A549 (cell line): ENCODE data around the gene CHST11. TPM values are rescaled to one million over a fixed set of nuclear protein-coding genes. Genes with fewer than 3 reads are reported as not detected.

ENCODE experiments used
- ATAC-seq, 2 experiments: fragments of 200-7000 bp in 1 of 2; fragments of >200 bp in 1 of 2; cut with Nextera tagmentation in 1 of 2; cut with Tn5 transposase in 1 of 2; 3 replicates each; pipeline versions ENCODE4 v1.8.0 to v1.9.1; 2018 to 2020; ENCODE audit warnings: mild to moderate bottlenecking in 1 of 2, moderate library complexity in 1 of 2
- CTCF ChIA-PET: fragments of 300-600 bp; sonication (Branson Sonifier 250); formaldehyde crosslinking; extraction: SDS; loops from one replicate; lab custom pipeline; 2021; ENCODE audit warnings: antibody characterized with exemption, inconsistent platforms; lab: Yijun Ruan, JAX
- POLR2A ChIA-PET: fragments of 350-600 bp; formaldehyde crosslinking; extraction: SDS; loops from one replicate; lab custom pipeline; 2021; ENCODE audit warnings: antibody characterized with exemption, inconsistent platforms; lab: Yijun Ruan, JAX
- DNase-seq, 2 experiments: peaks; one replicate each; pipeline versions ENCODE4 v3.0.0 to v3.0.0-alpha.2; 2011 to 2016; ENCODE audit warnings: low read depth in 1 of 2, low spot score in 1 of 2
- FAIRE-seq: peaks from 2 replicates; lab custom pipeline; 2011; peaks lifted over from hg19 to GRCh38; lab: Jason Lieb, UNC
- H3K27ac ChIP-seq, 2 experiments: fragments of >200 bp; sonication (Bioruptor Twin); formaldehyde crosslinking; 3 replicates each; pipeline ENCODE4 v1.5.1; 2016 to 2017
- H3K4me1 ChIP-seq: fragments of >200 bp; sonication (Bioruptor Twin); formaldehyde crosslinking; 3 replicates; pipeline ENCODE4 v1.6.1; 2016
- H3K4me2 ChIP-seq: fragments of >200 bp; sonication (Bioruptor Twin); formaldehyde crosslinking; 3 replicates; pipeline ENCODE4 v1.6.1; 2016
- H3K4me3 ChIP-seq: fragments of >200 bp; sonication (Bioruptor Twin); formaldehyde crosslinking; 3 replicates; pipeline ENCODE4 v1.5.1; 2016
- H3K9me3 ChIP-seq: fragments of >200 bp; sonication (Bioruptor Twin); formaldehyde crosslinking; 3 replicates; pipeline ENCODE4 v1.6.1; 2016
- CBX2 ChIP-seq: fragments of 200-600 bp; sonication (generic); IDR thresholded peaks from 2 replicates; pipeline ENCODE4 v1.6.1; 2016; ENCODE audit warnings: low read depth, mild to moderate bottlenecking, borderline replicate concordance
- CBX8 ChIP-seq: fragments of 200-600 bp; sonication (generic); IDR thresholded peaks from 2 replicates; pipeline ENCODE4 v1.6.1; 2016
- CHD2 ChIP-seq: fragments of 150-350 bp; IDR thresholded peaks from 2 replicates; pipeline ENCODE4 v1.6.1; 2014; ENCODE audit warnings: low read length; ENCODE audit not compliant: partially characterized antibody
- EHF ChIP-seq: fragments of 250-450 bp; sonication (Bioruptor Pico); IDR thresholded peaks from 2 replicates; pipeline ENCODE4 v1.5.0; 2020; ENCODE audit warnings: mild to moderate bottlenecking
- EP300 ChIP-seq, 2 experiments: fragments of >200 bp; sonication (Bioruptor Twin); formaldehyde crosslinking; IDR thresholded peaks; 2 replicates in 1 of 2; 3 replicates in 1 of 2; pipeline ENCODE4 v1.6.1; 2016 to 2017
- ESRRA ChIP-seq: fragments of 150-350 bp; IDR thresholded peaks from 2 replicates; pipeline ENCODE4 v1.6.1; 2014; ENCODE audit warnings: mild to moderate bottlenecking, low read length, borderline replicate concordance
- FOSB ChIP-seq: fragments of 250-450 bp; sonication (Bioruptor Pico); IDR thresholded peaks from 2 replicates; pipeline ENCODE4 v1.5.0; 2020; ENCODE audit warnings: mild to moderate bottlenecking, moderate library complexity
- FOSL2 ChIP-seq, 2 experiments: fragments of 450-650 bp in 1 of 2; fragments of >200 bp in 1 of 2; sonication (Bioruptor Twin) in 1 of 2; formaldehyde crosslinking; IDR thresholded peaks; 2 replicates each; pipeline versions ENCODE4 v1.5.0 to v1.6.1; 2016 to 2020; ENCODE audit warnings: mild to moderate bottlenecking in 1 of 2, moderate library complexity in 1 of 2
- HEYL ChIP-seq: fragments of 250-450 bp; sonication (Bioruptor Pico); IDR thresholded peaks from 2 replicates; pipeline ENCODE4 v1.8.0; 2021; ENCODE audit warnings: mild to moderate bottlenecking, moderate library complexity
- HMGXB4 ChIP-seq: fragments of 250-450 bp; sonication (Bioruptor Pico); IDR thresholded peaks from 2 replicates; pipeline ENCODE4 v1.5.0; 2021; ENCODE audit warnings: mild to moderate bottlenecking, moderate library complexity, borderline replicate concordance
- HOXB13 ChIP-seq: fragments of 250-450 bp; sonication (Bioruptor Pico); IDR thresholded peaks from 2 replicates; pipeline ENCODE4 v1.5.0; 2020; ENCODE audit warnings: low read depth, mild to moderate bottlenecking, moderate library complexity
- KDM5A ChIP-seq: fragments of 200-600 bp; sonication (generic); IDR thresholded peaks from 2 replicates; pipeline ENCODE4 v1.6.1; 2016; ENCODE audit warnings: antibody characterized with exemption, mild to moderate bottlenecking
- MYC ChIP-seq: IDR thresholded peaks from 2 replicates; pipeline ENCODE4 v1.6.1; 2012; ENCODE audit warnings: mild to moderate bottlenecking, inconsistent platforms, low read length, improper control_type of control experiment, borderline replicate concordance
- RAD21 ChIP-seq, 2 experiments: fragments of >200 bp in 1 of 2; sonication (Bioruptor Twin) in 1 of 2; formaldehyde crosslinking in 1 of 2; IDR thresholded peaks in 1 of 2; conservative IDR thresholded peaks in 1 of 2; 2 replicates in 1 of 2; 3 replicates in 1 of 2; pipeline ENCODE4 v1.6.1; 2012 to 2018; ENCODE audit warnings: inconsistent platforms in 1 of 2
- RCOR1 ChIP-seq: fragments of 150-350 bp; IDR thresholded peaks from 2 replicates; pipeline ENCODE4 v1.6.1; 2014; ENCODE audit warnings: antibody characterized with exemption, low read length, low read depth
- REST ChIP-seq: fragments of 200-600 bp; sonication (generic); IDR thresholded peaks from 2 replicates; pipeline ENCODE4 v1.6.1; 2016; ENCODE audit warnings: antibody characterized with exemption, mild to moderate bottlenecking, moderate library complexity
- SREBF2 ChIP-seq: fragments of 450-650 bp; IDR thresholded peaks from 2 replicates; pipeline ENCODE4 v1.6.1; 2014; ENCODE audit warnings: mild to moderate bottlenecking, moderate library complexity
- TP53 ChIP-seq: fragments of 250-450 bp; sonication (Bioruptor Pico); IDR thresholded peaks from 2 replicates; pipeline ENCODE4 v1.5.0; 2021; ENCODE audit warnings: mild to moderate bottlenecking, moderate library complexity
- ZFP36 ChIP-seq: fragments of 450-650 bp; IDR thresholded peaks from 2 replicates; pipeline ENCODE4 v1.6.1; 2014; ENCODE audit warnings: borderline replicate concordance; ENCODE audit not compliant: partially characterized antibody
- WGBS: methylation state at CpG from one replicate; pipeline ENCODE4 v1.1.6; 2017; ENCODE audit errors: missing lambda C conversion rate; 5-methylcytosine and 5-hydroxymethylcytosine counted together
- polyA plus RNA-seq, 4 experiments: library from polyadenylated mRNA; depleted of rRNA in 3 of 4; stranded (reverse); fragments of >200 nt; fragmentation: RNase III in 1 of 4; extraction: RNeasy Plus Mini Kit Qiagen cat#74134 plus additional on column Dnase treatment in 1 of 4; gene quantifications; 2 replicates in 3 of 4; 3 replicates in 1 of 4; pipeline ENCODE4 v1.2.3, GENCODE V29; 2011 to 2017
- TF ChIP-seq, protein P1 (sequence below): fragments of >200 bp; sonication (Bioruptor Twin); formaldehyde crosslinking; IDR thresholded peaks from 3 replicates; pipeline ENCODE4 v1.6.1; 2016
- TF ChIP-seq, protein P2 (sequence below): IDR thresholded peaks from 2 replicates; pipeline ENCODE4 v1.6.1; 2012

Gene CHST11
- polyA plus RNA-seq, 2 of the 4 experiments (the other 2 are of a cell fraction): 19.2 to 21.8 TPM

DNA sequence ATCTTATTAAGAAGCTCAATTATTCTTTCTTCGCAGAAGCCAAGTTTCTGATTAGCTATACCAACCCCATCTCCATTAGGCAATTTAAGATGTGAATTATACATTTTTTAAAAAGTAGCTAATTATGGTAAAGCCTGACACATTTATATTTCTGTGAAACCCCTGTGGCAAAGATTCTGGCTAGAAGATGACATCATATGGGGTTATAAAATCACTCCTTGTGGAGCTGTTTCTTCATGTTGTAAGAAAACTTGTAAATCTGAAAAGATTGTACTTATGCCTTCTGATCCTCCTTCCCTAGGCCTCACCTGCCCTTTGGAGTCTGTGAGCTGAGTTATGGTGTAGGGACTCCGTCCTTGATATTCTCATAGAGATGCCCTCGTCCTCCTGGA lies 78.1 kb downstream of the CHST11 start:
- Histone ChIP-seq H3K4me1 (no peaks in the 10 kb centered on the region), H3K9me3 (no peaks in the 10 kb centered on the region), H3K27ac (no peak overlapping the region)
- ChIA-PET POLR2A (no interaction called here), CTCF (interaction anchor here (0.9 kb wide), 1 partner anchor 153 kb away, joined by 3 read pairs; no protein-coding TSS in a partner anchor)
- no peak for FAIRE-seq
- WGBS: 85% methylated on average over 3 of the region's 3 CpGs
- DNase-seq: no peak
- no peak for ATAC-seq
- no peak for TF ChIP-seq ESRRA
- no peak for TF ChIP-seq SREBF2
- TF ChIP-seq MYC: no peak
- TF ChIP-seq CBX8: no peak
- TF ChIP-seq CHD2: no peak
- TF ChIP-seq, protein P1, sequence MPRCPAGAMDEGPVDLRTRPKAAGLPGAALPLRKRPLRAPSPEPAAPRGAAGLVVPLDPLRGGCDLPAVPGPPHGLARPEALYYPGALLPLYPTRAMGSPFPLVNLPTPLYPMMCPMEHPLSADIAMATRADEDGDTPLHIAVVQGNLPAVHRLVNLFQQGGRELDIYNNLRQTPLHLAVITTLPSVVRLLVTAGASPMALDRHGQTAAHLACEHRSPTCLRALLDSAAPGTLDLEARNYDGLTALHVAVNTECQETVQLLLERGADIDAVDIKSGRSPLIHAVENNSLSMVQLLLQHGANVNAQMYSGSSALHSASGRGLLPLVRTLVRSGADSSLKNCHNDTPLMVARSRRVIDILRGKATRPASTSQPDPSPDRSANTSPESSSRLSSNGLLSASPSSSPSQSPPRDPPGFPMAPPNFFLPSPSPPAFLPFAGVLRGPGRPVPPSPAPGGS: no peak
- no peak for TF ChIP-seq EP300 (IDR thresholded peaks at IDR 0.05)
- no peak for TF ChIP-seq HEYL (CRISPR knock-in tag)
- no peak for TF ChIP-seq REST
- TF ChIP-seq, protein P2, sequence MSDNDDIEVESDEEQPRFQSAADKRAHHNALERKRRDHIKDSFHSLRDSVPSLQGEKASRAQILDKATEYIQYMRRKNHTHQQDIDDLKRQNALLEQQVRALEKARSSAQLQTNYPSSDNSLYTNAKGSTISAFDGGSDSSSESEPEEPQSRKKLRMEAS: no peak
- TF ChIP-seq FOSL2 (IDR thresholded peaks at IDR 0.05): no peak
- TF ChIP-seq FOSL2 (CRISPR knock-in tag; IDR thresholded peaks at IDR 0.05): no peak
- no peak for TF ChIP-seq HOXB13 (CRISPR knock-in tag)
- no peak for TF ChIP-seq EHF (CRISPR knock-in tag)
- no peak for TF ChIP-seq KDM5A
- TF ChIP-seq RCOR1: no peak
- no peak for TF ChIP-seq FOSB (CRISPR knock-in tag)
- TF ChIP-seq RAD21 (conservative IDR thresholded peaks at IDR 0.05 in 1 of 2, IDR thresholded peaks at IDR 0.05 in 1 of 2): no peak
- no peak for TF ChIP-seq ZFP36
- no peak for TF ChIP-seq TP53 (CRISPR knock-in tag)
- TF ChIP-seq, all 56 proteins: peak for 0
- no peak overlapping the region for H3K4me3 ChIP-seq
- H3K4me2 ChIP-seq: no peak overlapping the region

DNA sequence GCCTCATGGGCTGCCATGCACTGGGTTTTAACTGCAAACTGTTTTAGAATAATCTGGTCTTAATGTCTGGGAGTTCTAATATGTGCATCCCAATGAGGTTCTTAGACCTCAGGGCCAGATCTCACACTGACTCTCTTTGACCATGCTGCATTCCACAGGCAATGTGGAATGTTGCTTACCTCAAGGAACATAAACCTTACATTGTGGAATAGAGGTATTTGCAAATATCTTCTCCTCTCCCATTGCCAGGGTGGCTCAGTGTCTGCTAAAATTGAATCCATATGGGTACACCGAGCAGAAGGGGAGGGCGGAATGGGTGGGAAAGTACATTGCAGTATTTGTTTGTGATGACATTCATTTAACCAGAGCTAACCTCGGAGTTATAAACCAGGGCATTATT lies 78.6 kb downstream of the CHST11 start:
- no peak for TF ChIP-seq HMGXB4 (CRISPR knock-in tag)
- TF ChIP-seq CBX2: no peak
- no peak for TF ChIP-seq MYC
- TF ChIP-seq RAD21 (conservative IDR thresholded peaks at IDR 0.05 in 1 of 2, IDR thresholded peaks at IDR 0.05 in 1 of 2): no peak
- no peak for DNase-seq
- ATAC-seq: no peak
- POLR2A ChIA-PET: no interaction called here
- Histone ChIP-seq H3K27ac (no peak overlapping the region), H3K4me2 (no peak overlapping the region), H3K9me3 (no peaks in the 10 kb centered on the region), H3K4me3 (no peak overlapping the region), H3K4me1 (peaks cover under 1% of the 10 kb centered on the region; the same call in 2 of the 3 replicates)
- FAIRE-seq: no peak
- 93% methylated on average over 3 of the region's 3 CpGs for WGBS
- CTCF ChIA-PET: interaction anchor here (0.9 kb wide), 1 partner anchor 154 kb away, joined by 3 read pairs; no protein-coding TSS in a partner anchor
